Vagina (tissue), 2 donors: Measurements from ENCODE around the gene SNX9.

ENCODE experiments used
- POLR2A ChIP-seq, 2 donors: fragments of 450-650 bp; IDR thresholded peaks; one replicate each; pipeline ENCODE4 v1.6.1; 2017; ENCODE audit warnings: antibody characterized with exemption in 2 of 2, mild to moderate bottlenecking in 2 of 2, moderate library complexity in 2 of 2
- TF ChIP-seq, protein P1 (sequence below), 3 experiments: fragments of 450-650 bp in 2 of 3; fragments of 200-600 bp in 1 of 3; sonication (generic) in 1 of 3; IDR thresholded peaks; one replicate each; pipeline ENCODE4 v1.5.1; 2017 to 2019; ENCODE audit warnings: antibody characterized with exemption in 3 of 3, mild to moderate bottlenecking in 2 of 3, moderate library complexity in 2 of 3

GRCh38 chr6:157861184-157861583 lies 38.1 kb downstream of the SNX9 start:
- TF ChIP-seq POLR2A (IDR thresholded peaks at IDR 0.05) = no peak
- TF ChIP-seq, protein P1, sequence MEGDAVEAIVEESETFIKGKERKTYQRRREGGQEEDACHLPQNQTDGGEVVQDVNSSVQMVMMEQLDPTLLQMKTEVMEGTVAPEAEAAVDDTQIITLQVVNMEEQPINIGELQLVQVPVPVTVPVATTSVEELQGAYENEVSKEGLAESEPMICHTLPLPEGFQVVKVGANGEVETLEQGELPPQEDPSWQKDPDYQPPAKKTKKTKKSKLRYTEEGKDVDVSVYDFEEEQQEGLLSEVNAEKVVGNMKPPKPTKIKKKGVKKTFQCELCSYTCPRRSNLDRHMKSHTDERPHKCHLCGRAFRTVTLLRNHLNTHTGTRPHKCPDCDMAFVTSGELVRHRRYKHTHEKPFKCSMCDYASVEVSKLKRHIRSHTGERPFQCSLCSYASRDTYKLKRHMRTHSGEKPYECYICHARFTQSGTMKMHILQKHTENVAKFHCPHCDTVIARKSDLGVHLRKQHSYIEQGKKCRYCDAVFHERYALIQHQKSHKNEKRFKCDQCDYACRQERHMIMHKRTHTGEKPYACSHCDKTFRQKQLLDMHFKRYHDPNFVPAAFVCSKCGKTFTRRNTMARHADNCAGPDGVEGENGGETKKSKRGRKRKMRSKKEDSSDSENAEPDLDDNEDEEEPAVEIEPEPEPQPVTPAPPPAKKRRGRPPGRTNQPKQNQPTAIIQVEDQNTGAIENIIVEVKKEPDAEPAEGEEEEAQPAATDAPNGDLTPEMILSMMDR (IDR thresholded peaks at IDR 0.05) = no peak
